K562 (cell line): ENCODE measurements around the gene PLAAT5. TPM values are rescaled to one million over a fixed set of nuclear protein-coding genes. Genes with fewer than 3 reads are reported as not detected.

Experiments used
- C11orf30 ChIP-seq: fragments of 450-650 bp; IDR thresholded peaks from 2 replicates; pipeline ENCODE4 v1.6.1; 2016; ENCODE audit warnings: low read depth, mild to moderate bottlenecking
- CBFA2T3 ChIP-seq: fragments of 450-650 bp; IDR thresholded peaks from 2 replicates; pipeline ENCODE4 v1.6.1; 2017
- CBX3 ChIP-seq, 2 experiments: IDR thresholded peaks; 1 replicate in 1 of 2; 2 replicates in 1 of 2; pipeline ENCODE4 v1.6.1; 2012; ENCODE audit warnings: inconsistent platforms in 2 of 2, low read length in 2 of 2, borderline replicate concordance in 1 of 2, control low read depth in 1 of 2
- CTBP1 ChIP-seq: fragments of 450-650 bp; IDR thresholded peaks from 2 replicates; pipeline ENCODE4 v1.6.1; 2016; ENCODE audit warnings: borderline replicate concordance
- CTCFL ChIP-seq: IDR thresholded peaks from 2 replicates; pipeline ENCODE4 v1.6.1; 2011; ENCODE audit warnings: borderline replicate concordance, low read depth, mild to moderate bottlenecking, moderate library complexity, low read length; ENCODE audit not compliant: insufficient read depth, poor library complexity, severe bottlenecking
- EP300 ChIP-seq: IDR thresholded peaks from 2 replicates; pipeline ENCODE4 v1.6.1; 2012; ENCODE audit warnings: low read length, improper control_type of control experiment
- ETV1 ChIP-seq: fragments of 450-650 bp; conservative IDR thresholded peaks from 2 replicates; pipeline ENCODE4 v1.6.1; 2016; ENCODE audit warnings: missing genetic modification characterization, control low read depth, low read depth, missing compliant biosample characterization
- FOXK2 ChIP-seq, 2 experiments: fragments of 450-650 bp; IDR thresholded peaks in 1 of 2; conservative IDR thresholded peaks in 1 of 2; 2 replicates each; pipeline ENCODE4 v1.6.1; 2016; ENCODE audit warnings: low read depth in 2 of 2, mild to moderate bottlenecking in 1 of 2
- FOXM1 ChIP-seq, 2 experiments: fragments of 450-650 bp in 1 of 2; sonication (generic) in 1 of 2; formaldehyde crosslinking in 1 of 2; IDR thresholded peaks; 2 replicates each; pipeline versions ENCODE4 v1.6.1 to v1.9.0; 2017 to 2022; ENCODE audit warnings: low read depth in 2 of 2, mild to moderate bottlenecking in 2 of 2, missing genetic modification reagents in 1 of 2, moderate library complexity in 1 of 2
- IFI16 ChIP-seq: fragments of 250-450 bp; sonication (Bioruptor Pico); IDR thresholded peaks from 2 replicates; pipeline ENCODE4 v2.1.2; 2022; ENCODE audit warnings: mild to moderate bottlenecking, inconsistent platforms
- KDM1A ChIP-seq, 2 experiments: fragments of 450-650 bp; IDR thresholded peaks; 2 replicates each; pipeline ENCODE4 v1.6.1; 2016; ENCODE audit warnings: mild to moderate bottlenecking in 2 of 2
- KLF16 ChIP-seq: IDR thresholded peaks from 2 replicates; pipeline ENCODE4 v1.6.1; 2016; ENCODE audit warnings: antibody characterized with exemption
- LEF1 ChIP-seq: fragments of 450-650 bp; IDR thresholded peaks from 2 replicates; pipeline ENCODE4 v1.6.1; 2016; ENCODE audit warnings: mild to moderate bottlenecking
- MTA2 ChIP-seq: fragments of 450-650 bp; IDR thresholded peaks from 2 replicates; pipeline ENCODE4 v1.6.1; 2016; ENCODE audit warnings: low read depth
- PATZ1 ChIP-seq: fragments of 250-450 bp; sonication (Bioruptor Pico); IDR thresholded peaks from 2 replicates; pipeline ENCODE4 v1.5.0; 2020; ENCODE audit warnings: mild to moderate bottlenecking, borderline replicate concordance
- PKNOX1 ChIP-seq: fragments of 450-650 bp; IDR thresholded peaks from 2 replicates; pipeline ENCODE4 v1.6.1; 2016
- POLR2G ChIP-seq: fragments of 200-400 bp; formaldehyde crosslinking; IDR thresholded peaks from 2 replicates; pipeline ENCODE4 v1.6.1; 2017; ENCODE audit warnings: low read depth, mild to moderate bottlenecking, antibody characterized with exemption, low read length, moderate library complexity
- SMARCA4 ChIP-seq: fragments of 450-650 bp; IDR thresholded peaks from 2 replicates; pipeline ENCODE4 v1.6.1; 2016
- TAL1 ChIP-seq: fragments of 450-650 bp; IDR thresholded peaks from 2 replicates; pipeline ENCODE4 v1.6.1; 2016; ENCODE audit warnings: mild to moderate bottlenecking
- TEAD1 ChIP-seq, 2 experiments: fragments of 450-650 bp in 1 of 2; sonication (generic) in 1 of 2; formaldehyde crosslinking; IDR thresholded peaks; 2 replicates each; pipeline versions ENCODE4 v1.4.0 to v1.8.0; 2020 to 2022; ENCODE audit warnings: mild to moderate bottlenecking in 2 of 2, missing genetic modification reagents in 1 of 2
- ZNF316 ChIP-seq: fragments of 450-650 bp; IDR thresholded peaks from 2 replicates; pipeline ENCODE4 v1.6.1; 2016
- polyA plus RNA-seq, 8 experiments: library from polyadenylated mRNA; depleted of rRNA in 4 of 8; stranded (reverse) in 5 of 8; unstranded in 3 of 8; fragments of >200 nt; fragmentation: Nextera tagmentation in 2 of 8; fragmentation: Illumina TruSeq in 1 of 8; extraction: Ambion mirVana in 2 of 8; extraction: Trizol in 1 of 8; gene quantifications; 2 replicates each; pipeline versions ENCODE4 v1.2.1 to v1.2.3, GENCODE V29; 2011 to 2014; ENCODE audit warnings: inconsistent platforms in 1 of 8, missing spikeins in 1 of 8
- total RNA-seq, 7 experiments: library from RNA; depleted of rRNA in 6 of 7; stranded (reverse); fragments of >200 nt in 6 of 7; fragmentation: Illumina TruSeq in 2 of 7; extraction: Trizol in 2 of 7; gene quantifications; 2 replicates each; pipeline versions ENCODE4 v1.2.1 to v1.2.3, GENCODE V29; 2011 to 2021; ENCODE audit warnings: low replicate concordance in 1 of 7
- TF ChIP-seq, protein P1 (sequence below): fragments of 450-650 bp; formaldehyde crosslinking; IDR thresholded peaks from 2 replicates; pipeline ENCODE4 v1.4.0; 2020; ENCODE audit warnings: mild to moderate bottlenecking, moderate library complexity

PLAAT5 gene
- total and polyA plus RNA-seq, 9 of the 15 experiments (the other 6 are each of a cell fraction or from before 2014, with no cell fraction given): not detected

GRCh38 chr11:63518548-63518947, 27.6 kb upstream of the PLAAT5 start (continued):
- TF ChIP-seq EP300 (peak; percentile 75), KDM1A (IDR thresholded peaks at IDR 0.05) (peak; percentile 56 to 60; a peak in 3 of 4 replicates), C11orf30 (peak; percentile 79; the same call in 1 of the 2 replicates), LEF1 (no peak), CTCFL (no peak), FOXM1 (IDR thresholded peaks at IDR 0.05; ENCODE audit: low read depth) (peak; percentile 49; the same call in 1 of the 2 replicates), FOXM1 (CRISPR knock-in tag; IDR thresholded peaks at IDR 0.05; ENCODE audit: low read depth) (no peak), TAL1 (peak; percentile 82), TEAD1 (CRISPR knock-in tag; IDR thresholded peaks at IDR 0.05) (no peak), ZNF316 (peak; percentile 76), CBFA2T3 (peak; percentile 88), KLF16 (peak; percentile 48; the same call in 1 of the 2 replicates), FOXK2 (conservative IDR thresholded peaks at IDR 0.05 in 1 of 2, IDR thresholded peaks at IDR 0.05 in 1 of 2; ENCODE audit: low read depth in 2 of 2) (peak in 1 of 2 experiments; percentile 16; a peak in 2 of 4 replicates), MTA2 (peak; percentile 60), CTBP1 (peak; percentile 47; the same call in 1 of the 2 replicates), CBX3 (IDR thresholded peaks at IDR 0.05; ENCODE audit: borderline replicate concordance in 1 of 2, low read length in 2 of 2) (peak in 1 of 2 experiments; percentile 25; a peak in 1 of 3 replicates), ETV1 (tag) (peak; percentile 64; the same call in 1 of the 2 replicates), IFI16 (no peak), PKNOX1 (peak; percentile 89), PATZ1 (CRISPR knock-in tag) (0 out of 2 replicates have a peak, but pooled peaks have one; percentile 13), POLR2G (no peak), SMARCA4 (peak; percentile 78)
- TF ChIP-seq, protein P1, sequence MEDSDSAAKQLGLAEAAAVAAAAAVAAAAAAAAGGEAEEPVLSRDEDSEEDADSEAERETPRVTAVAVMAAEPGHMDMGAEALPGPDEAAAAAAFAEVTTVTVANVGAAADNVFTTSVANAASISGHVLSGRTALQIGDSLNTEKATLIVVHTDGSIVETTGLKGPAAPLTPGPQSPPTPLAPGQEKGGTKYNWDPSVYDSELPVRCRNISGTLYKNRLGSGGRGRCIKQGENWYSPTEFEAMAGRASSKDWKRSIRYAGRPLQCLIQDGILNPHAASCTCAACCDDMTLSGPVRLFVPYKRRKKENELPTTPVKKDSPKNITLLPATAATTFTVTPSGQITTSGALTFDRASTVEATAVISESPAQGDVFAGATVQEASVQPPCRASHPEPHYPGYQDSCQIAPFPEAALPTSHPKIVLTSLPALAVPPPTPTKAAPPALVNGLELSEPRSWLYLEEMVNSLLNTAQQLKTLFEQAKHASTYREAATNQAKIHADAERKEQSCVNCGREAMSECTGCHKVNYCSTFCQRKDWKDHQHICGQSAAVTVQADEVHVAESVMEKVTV (CRISPR knock-in tag): no peak
